ENCODE measurements around the gene TMEM222. TPM values are rescaled to one million over a fixed set of nuclear protein-coding genes. Genes with fewer than 3 reads are reported as not detected.

The TMEM222 gene
- total RNA-seq, 1 experiment from 2014 or later: 28.7 TPM

DNA sequence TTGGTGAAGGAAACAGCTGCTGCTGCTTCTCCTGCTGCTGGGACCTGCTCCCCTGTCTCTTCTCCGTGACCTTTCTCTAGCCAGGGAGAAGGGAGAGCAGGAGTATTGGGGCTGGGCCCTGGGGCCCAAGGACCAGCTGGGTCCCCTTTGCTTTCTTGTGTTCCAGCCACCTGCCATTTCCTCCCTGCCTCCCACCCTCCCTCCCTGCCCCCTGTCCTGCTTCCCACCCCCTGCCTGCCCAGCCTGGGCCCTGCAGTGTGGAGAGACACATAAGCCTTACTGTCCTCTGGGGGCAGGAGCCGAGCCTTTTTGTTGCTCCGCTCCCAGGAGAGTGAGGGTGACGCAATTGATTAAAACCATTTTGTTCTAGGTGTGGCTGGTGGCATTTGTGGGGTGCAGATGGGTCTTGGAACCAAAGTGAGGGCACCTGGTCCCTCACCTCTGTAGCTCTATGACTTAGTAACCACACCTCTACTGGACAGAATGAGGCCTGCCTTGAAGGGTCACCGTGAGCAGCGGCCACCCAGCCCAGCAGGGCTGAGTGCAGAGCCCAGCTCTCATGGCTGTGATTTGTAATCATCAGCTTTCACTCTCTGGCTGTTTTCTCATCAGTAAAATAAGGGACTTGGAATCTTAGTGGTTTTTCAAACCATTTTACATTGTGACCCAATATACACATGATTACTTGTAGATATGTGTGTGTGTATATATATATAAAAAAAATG lies 13.9 kb upstream of the TMEM222 start (continued):
- TF ChIP-seq ATF6 (CRISPR knock-in tag; IDR thresholded peaks at IDR 0.05): no peak
- TF ChIP-seq RORB (CRISPR knock-in tag; IDR thresholded peaks at IDR 0.05): no peak

DNA sequence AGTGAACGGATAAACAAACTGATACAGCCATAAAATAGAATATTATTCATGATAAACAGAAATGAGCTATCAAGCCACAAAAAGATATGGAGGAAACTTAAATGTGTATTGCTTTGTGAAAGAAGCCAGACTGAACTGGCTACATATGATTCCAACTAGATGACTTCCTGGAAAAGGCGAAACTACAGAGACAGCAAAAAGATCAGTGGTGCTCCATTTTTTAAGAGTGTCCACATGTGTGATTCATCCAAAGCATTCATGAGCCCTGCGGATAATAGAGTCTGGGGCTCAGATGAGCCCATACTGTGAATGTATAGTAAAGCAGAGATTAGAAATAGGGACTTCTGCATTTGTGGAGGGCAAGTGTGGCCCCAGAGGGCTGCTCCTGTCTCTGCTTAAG lies 7.8 kb upstream of the TMEM222 start:
- H3K27ac Mint-ChIP-seq: no peak overlapping the region; the same call in 1 of the 2 replicates
- POLR2A ChIA-PET: interaction anchor here (0.6 kb wide), 1 partner anchor 1024 kb away, joined by 7 read pairs; no protein-coding TSS in a partner anchor
- H3K36me3 Mint-ChIP-seq: no peaks in the 10 kb centered on the region

More for the DNA sequence above, 7.8 kb upstream of the TMEM222 start:
- CTCF ChIA-PET: interaction anchor here (0.6 to 9.3 kb wide), 4 partner anchors 16 to 210 kb away, joined by 3 to 124 read pairs (median 4); no protein-coding TSS in a partner anchor
- TF ChIP-seq ESRRA (CRISPR knock-in tag; IDR thresholded peaks at IDR 0.05; ENCODE audit: borderline replicate concordance) (no peak), JUN (CRISPR knock-in tag; IDR thresholded peaks at IDR 0.05) (no peak), NFATC4 (CRISPR knock-in tag; IDR thresholded peaks at IDR 0.05) (no peak), ZNF317 (CRISPR knock-in tag; IDR thresholded peaks at IDR 0.05; ENCODE audit: borderline replicate concordance, low read depth) (no peak), USF2 (CRISPR knock-in tag; IDR thresholded peaks at IDR 0.05) (no peak), ETV6 (CRISPR knock-in tag; IDR thresholded peaks at IDR 0.05) (no peak), ZBTB43 (CRISPR knock-in tag; IDR thresholded peaks at IDR 0.05) (no peak), NFE2L1 (CRISPR knock-in tag; IDR thresholded peaks at IDR 0.05) (no peak), PRRX2 (CRISPR knock-in tag; IDR thresholded peaks at IDR 0.05) (no peak), FOXP1 (CRISPR knock-in tag; IDR thresholded peaks at IDR 0.05; ENCODE audit: borderline replicate concordance) (no peak), MXD4 (CRISPR knock-in tag; IDR thresholded peaks at IDR 0.05; ENCODE audit: borderline replicate concordance) (no peak)
- TF ChIP-seq, protein P1, sequence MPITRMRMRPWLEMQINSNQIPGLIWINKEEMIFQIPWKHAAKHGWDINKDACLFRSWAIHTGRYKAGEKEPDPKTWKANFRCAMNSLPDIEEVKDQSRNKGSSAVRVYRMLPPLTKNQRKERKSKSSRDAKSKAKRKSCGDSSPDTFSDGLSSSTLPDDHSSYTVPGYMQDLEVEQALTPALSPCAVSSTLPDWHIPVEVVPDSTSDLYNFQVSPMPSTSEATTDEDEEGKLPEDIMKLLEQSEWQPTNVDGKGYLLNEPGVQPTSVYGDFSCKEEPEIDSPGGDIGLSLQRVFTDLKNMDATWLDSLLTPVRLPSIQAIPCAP (CRISPR knock-in tag; IDR thresholded peaks at IDR 0.05): no peak
- TF ChIP-seq, protein P2, sequence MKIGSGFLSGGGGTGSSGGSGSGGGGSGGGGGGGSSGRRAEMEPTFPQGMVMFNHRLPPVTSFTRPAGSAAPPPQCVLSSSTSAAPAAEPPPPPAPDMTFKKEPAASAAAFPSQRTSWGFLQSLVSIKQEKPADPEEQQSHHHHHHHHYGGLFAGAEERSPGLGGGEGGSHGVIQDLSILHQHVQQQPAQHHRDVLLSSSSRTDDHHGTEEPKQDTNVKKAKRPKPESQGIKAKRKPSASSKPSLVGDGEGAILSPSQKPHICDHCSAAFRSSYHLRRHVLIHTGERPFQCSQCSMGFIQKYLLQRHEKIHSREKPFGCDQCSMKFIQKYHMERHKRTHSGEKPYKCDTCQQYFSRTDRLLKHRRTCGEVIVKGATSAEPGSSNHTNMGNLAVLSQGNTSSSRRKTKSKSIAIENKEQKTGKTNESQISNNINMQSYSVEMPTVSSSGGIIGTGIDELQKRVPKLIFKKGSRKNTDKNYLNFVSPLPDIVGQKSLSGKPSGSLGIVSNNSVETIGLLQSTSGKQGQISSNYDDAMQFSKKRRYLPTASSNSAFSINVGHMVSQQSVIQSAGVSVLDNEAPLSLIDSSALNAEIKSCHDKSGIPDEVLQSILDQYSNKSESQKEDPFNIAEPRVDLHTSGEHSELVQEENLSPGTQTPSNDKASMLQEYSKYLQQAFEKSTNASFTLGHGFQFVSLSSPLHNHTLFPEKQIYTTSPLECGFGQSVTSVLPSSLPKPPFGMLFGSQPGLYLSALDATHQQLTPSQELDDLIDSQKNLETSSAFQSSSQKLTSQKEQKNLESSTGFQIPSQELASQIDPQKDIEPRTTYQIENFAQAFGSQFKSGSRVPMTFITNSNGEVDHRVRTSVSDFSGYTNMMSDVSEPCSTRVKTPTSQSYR (CRISPR knock-in tag; IDR thresholded peaks at IDR 0.05): no peak
- TF ChIP-seq, protein P3, sequence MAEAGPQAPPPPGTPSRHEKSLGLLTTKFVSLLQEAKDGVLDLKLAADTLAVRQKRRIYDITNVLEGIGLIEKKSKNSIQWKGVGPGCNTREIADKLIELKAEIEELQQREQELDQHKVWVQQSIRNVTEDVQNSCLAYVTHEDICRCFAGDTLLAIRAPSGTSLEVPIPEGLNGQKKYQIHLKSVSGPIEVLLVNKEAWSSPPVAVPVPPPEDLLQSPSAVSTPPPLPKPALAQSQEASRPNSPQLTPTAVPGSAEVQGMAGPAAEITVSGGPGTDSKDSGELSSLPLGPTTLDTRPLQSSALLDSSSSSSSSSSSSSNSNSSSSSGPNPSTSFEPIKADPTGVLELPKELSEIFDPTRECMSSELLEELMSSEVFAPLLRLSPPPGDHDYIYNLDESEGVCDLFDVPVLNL (CRISPR knock-in tag; IDR thresholded peaks at IDR 0.05; ENCODE audit: borderline replicate concordance, low read depth): no peak
- peaks cover 7% of the 10 kb centered on the region for H3K4me1 Mint-ChIP-seq
- peaks cover 15% of the 10 kb centered on the region for H3K27me3 Mint-ChIP-seq (ENCODE audit: low read depth)
- no peak for DNase-seq (ENCODE audit: low spot score)
- H3K9me3 Mint-ChIP-seq: no peaks in the 10 kb centered on the region
- H3K4me3 Mint-ChIP-seq: no peak overlapping the region
- ATAC-seq: no peak
